HG03039 (cell line): ENCODE results near the gene ZNF175.
A peak's percentile ranks its signal among the peaks of the same experiment; 100 is the strongest.

Source experiments
- ATAC-seq: cut with Tn5 transposase; IDR thresholded peaks from one replicate; pipeline ENCODE4 v1.9.1; 2021; ENCODE audit warnings: mild to moderate bottlenecking, moderate library complexity; ENCODE audit not compliant: unreplicated experiment

ZNF175 gene

DNA sequence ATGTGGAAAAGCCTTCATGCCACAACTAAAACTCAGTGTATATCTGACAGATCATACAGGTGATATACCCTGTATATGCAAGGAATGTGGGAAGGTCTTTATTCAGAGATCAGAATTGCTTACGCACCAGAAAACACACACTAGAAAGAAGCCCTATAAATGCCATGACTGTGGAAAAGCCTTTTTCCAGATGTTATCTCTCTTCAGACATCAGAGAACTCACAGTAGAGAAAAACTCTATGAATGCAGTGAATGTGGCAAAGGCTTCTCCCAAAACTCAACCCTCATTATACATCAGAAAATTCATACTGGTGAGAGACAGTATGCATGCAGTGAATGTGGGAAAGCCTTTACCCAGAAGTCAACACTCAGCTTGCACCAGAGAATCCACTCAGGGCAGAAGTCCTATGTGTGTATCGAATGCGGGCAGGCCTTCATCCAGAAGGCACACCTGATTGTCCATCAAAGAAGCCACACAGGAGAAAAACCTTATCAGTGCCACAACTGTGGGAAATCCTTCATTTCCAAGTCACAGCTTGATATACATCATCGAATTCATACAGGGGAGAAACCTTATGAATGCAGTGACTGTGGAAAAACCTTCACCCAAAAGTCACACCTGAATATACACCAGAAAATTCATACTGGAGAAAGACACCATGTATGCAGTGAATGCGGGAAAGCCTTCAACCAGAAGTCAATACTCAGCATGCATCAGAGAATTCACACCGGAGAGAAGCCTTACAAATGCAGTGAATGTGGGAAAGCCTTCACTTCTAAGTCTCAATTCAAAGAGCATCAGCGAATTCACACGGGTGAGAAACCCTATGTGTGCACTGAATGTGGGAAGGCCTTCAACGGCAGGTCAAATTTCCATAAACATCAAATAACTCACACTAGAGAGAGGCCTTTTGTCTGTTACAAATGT, 16.4 kb downstream of the ZNF175 start:
- no peak for ATAC-seq

- no peak for ATAC-seq
These were observed 18.4 kb downstream of the ZNF175 start for GRCh38 chr19:51589511-51589910.

- no peak for ATAC-seq
These were observed 19.4 kb downstream of the ZNF175 start for GRCh38 chr19:51590441-51590840.

DNA sequence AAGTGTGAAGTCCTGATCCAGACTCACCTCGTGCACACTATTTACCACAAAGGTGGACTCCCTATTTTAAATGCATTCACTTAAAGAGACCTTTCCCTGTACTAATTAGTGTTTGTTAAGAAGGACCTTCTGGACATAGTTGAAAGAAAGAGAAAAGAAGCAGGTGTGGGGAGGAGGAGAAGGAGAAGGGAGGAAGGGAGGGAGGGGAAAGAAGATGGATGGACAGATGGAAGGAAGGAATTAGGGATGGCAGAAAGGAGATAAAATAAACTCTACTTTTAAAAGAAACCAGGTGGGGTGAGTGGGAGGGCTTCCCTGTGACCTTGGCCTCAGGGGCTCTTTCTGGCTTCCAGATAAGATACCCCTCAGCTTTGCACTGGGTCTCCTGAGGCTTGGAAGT, 21.4 kb downstream of the ZNF175 start:
- no peak for ATAC-seq

DNA sequence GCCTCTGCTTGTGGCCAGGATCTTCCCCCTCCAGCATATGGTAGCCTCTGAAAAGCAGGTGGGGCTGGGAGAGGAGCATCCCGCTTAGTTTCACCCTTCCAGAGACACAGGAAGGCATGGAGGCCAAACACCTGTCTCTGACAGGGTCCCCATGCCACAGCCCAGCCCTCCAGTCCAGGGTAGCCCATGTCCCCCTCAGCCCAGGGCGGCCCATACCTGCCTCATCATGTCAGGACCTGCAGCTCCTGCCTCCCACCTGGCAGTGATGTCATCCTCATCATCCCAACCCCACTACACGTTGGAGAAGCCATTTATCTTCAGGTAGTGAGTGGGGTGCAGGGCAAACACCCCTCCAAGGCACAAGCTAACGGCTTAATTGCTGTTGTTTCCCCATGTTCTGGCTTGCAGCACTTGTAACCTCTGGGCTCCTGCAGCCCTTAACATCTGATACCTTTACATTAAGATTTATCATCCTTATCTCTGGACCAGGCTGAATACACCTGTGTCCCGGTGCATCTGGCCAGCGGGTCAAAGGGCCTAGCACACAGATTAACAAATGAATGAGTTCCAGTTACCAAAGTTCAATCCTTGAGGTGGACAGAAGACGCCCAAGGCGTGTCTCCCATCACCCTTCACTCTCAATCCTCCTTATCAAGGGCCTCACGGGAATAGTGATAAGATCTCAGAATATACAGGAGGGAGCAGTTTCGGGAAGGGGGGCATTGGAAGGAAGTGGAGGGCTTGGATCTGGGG, 22.2 kb downstream of the ZNF175 start:
- no peak for ATAC-seq

GRCh38 chr19:51593969-51594773, 23.1 kb downstream of the ZNF175 start:
- ATAC-seq, result peak; percentile 97

DNA sequence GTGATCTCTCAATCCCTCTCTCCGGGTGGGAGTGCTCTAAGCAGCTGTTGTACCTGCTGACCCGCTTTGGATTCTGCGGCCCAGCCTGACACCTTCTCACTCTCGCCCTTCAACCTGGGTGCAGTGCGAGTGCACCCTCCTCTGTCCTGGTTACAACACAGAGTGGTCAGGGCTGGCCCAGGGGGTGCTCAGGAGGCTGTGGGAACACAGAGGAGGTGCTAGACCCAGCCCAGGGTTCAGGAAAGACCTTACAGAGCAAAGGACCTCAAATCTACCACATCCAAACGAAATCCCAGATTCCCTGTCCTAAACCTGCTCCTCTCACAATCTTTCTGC, 23.7 kb downstream of the ZNF175 start:
- ATAC-seq, result no peak

DNA sequence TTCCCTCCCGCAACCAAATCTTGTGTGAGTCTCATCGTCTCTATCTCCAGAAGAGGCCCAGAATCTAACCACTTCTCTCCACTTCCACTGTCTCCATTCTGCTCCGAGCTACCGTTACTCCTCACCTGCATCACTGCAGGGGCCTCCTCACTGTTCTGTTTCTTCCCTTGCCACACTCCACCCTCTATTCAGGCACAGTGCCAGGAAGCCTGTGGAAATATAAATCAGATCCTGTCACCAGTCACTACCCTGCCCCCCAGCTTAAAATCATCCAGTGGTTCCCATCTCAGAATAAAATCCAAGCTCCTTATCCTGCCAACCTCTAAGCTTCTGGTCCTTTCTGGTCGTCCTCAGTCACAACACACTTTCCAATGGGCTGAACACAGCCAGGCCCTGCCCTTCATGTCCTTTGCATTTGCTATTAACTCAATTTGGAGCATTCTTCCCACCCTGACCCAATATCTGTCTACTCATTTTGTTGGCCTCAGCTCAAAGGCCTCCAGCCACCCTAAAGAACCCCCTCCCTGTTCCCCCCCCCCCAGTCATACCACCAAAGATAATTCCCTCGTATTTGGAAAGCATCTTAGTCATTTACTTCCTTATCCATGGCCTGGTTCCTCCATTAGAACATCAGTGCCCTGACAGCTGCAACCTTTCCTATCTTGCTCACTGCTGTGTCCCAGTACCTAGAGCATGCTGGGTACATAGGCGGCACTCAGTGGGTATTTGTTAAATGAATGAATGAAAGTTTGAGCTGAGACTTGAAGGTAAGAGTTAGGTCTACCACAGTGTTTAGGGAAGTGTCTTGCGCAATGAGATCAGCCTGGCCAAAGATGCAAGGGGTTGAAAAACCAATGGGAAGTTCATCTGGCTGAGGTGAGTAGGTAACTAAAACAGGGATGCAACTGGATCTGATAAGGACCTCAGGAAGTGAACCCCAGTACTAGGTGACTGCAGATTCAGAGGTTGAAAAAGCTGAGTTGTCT, 24.4 kb downstream of the ZNF175 start:
- ATAC-seq, result no peak

GRCh38 chr19:51598159-51598915, 27.3 kb downstream of the ZNF175 start:
- ATAC-seq, result no peak

- no peak for ATAC-seq
These were observed 28.0 kb downstream of the ZNF175 start for GRCh38 chr19:51599084-51599483.

GRCh38 chr19:51600940-51601580, 30.0 kb downstream of the ZNF175 start:
- no peak for ATAC-seq

DNA sequence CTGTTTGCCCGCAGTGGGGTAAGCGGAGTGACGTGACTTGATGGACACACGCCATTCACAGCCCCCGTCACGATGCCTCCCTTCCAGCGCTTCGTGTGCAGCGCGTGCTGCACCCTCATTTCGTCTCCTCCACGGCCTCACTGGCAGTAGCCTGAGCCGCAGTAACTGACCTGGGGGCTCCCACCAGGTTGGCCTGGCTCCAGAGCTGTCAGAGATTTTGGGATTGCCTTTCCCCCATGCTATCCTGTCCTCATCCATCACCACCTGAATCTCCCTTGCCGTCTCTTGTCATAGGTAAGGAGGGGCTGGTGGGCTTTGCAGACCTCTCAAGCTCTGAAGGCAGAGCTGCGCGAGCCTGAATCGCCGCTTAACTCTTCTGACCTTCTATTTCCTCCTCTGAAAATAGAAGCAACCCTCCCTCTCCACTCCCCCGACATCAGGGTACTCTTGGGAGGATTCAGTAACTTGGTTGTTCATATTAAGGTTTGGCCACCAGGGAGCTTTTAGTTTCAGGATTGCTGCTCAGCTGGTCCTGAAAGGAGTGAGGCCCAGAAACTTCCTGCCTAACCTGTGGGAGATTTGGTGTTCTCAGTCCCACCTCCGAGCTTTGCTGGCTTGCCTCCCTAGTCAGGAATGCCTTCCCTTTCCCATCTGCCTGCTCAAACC, 31.2 kb downstream of the ZNF175 start:
- ATAC-seq, result no peak

DNA sequence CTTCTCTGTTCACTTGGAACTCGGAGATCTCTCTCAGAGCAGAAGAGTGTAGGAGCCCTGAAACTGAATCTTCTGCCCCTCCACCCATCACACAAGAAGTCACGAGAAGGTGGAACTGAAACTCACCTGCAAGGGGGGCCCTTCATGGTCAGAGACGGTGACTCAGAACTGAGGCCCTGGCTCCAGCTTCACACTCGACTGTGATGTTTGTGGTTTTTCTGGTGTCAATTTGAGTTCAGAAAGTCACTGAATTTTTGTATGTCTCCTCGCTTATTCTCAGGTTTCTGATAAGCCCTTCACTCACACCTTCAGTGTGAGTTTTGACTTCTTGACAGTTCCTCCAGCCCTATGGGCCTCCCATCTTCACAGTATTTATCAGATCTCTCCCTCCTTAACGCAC, 36.0 kb downstream of the ZNF175 start:
- peak; percentile 88 for ATAC-seq

- no peak for ATAC-seq
These were observed 37.0 kb downstream of the ZNF175 start for GRCh38 chr19:51607920-51608562.

DNA sequence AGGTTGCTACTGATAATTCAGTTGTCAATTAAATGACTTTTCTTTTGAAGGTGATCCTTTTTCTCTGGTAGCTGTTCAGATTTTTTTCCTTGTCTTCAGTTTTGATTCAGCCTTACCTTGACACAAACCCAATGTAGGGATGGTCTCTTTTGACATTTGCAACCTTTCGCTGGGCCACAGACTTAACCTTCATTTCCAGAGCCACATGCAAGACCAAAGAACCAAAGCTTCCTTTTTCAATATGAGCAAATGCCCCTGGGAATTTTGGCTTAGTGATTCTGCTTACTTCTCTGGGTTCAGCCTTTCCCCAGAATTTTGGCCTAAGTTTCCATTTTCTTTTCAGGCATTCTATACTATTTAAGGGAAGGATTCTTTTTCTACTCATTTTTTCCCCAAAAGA, 39.5 kb downstream of the ZNF175 start:
- ATAC-seq, result no peak

DNA sequence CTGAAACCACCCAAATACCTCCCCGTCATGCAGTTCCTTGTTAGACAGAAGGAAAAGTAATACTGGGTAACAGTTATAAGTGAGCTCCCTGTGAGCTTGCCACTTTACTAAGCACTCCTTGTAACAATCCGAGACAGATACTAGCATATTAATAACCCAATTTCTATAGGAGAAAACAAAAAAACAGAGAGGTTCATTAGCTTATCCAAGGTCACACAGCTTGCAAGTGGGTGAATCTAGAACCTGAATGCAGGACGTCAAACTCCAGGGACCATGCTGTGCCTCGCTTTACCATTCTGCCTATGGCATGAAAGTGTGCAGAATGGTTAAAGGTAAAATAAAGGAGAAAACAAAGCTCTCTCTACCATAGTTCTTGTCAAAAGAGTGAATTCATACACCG, 43.7 kb downstream of the ZNF175 start:
- no peak for ATAC-seq

DNA sequence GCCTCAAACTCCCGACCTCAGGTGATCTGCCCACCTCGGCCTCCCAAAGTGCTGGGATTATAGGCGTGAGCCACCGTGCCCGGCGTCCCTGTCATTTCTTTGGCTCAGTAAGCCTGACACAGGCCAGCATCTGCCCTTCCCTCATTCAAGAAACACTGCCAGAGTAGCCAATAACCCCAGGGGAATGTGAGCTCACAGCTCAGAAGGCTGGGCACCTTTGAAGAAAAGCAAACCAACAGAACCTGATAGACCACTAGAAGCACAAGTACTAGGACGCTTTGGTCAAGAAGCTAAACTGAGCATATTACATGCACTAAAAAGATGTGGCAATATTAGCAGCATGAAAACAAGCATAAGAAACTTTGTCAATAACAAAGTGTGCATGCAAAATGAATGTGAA, 44.9 kb downstream of the ZNF175 start:
- no peak for ATAC-seq

DNA sequence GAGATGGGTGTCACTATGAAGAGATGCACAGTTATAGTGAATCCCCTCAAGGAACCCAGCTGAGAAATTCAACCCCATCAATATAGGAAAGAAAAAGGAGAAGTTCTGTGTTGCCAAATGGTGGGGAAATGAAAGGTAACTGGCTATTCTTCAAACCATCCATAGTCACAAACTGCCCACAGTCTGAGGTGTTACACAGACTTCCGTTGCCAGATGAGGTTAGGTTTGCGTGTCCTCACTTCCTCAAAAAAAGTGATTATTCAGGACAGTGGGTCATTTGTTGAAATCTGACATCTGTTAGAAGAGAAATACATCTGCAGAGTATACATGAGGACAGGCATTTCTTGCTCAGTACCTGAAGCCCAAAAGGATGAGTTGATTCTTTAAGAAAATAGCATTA, 50.1 kb downstream of the ZNF175 start:
- ATAC-seq, result no peak
